ENCODE measurements around the gene KCNG2.

DNA sequence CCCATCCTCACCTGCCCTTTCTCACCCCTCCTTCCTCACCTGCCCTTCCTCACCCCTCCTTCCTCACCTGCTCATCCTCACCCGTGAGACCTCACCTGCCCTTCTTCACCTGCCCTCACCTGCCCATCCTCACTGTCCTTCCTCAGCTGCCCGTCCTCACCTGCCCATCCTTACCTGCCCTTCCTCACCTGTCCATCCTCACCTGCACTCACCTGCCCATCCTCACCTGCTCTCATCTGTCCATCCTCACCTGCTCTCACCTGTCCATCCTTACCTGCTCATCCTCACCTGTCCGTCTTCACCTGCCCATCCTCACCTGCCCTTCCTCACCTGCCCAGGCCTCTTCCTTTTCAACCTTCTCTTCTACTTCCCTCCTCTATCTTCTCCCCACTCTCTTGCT lies 34.4 kb downstream of the KCNG2 start:
- TF ChIP-seq EZH2 (IDR thresholded peaks at IDR 0.05; ENCODE audit: low read depth, low read length, severe bottlenecking) = no peak
- TF ChIP-seq JUN (IDR thresholded peaks at IDR 0.05; ENCODE audit: low read depth, low read length) = no peak
- TF ChIP-seq, protein P1, sequence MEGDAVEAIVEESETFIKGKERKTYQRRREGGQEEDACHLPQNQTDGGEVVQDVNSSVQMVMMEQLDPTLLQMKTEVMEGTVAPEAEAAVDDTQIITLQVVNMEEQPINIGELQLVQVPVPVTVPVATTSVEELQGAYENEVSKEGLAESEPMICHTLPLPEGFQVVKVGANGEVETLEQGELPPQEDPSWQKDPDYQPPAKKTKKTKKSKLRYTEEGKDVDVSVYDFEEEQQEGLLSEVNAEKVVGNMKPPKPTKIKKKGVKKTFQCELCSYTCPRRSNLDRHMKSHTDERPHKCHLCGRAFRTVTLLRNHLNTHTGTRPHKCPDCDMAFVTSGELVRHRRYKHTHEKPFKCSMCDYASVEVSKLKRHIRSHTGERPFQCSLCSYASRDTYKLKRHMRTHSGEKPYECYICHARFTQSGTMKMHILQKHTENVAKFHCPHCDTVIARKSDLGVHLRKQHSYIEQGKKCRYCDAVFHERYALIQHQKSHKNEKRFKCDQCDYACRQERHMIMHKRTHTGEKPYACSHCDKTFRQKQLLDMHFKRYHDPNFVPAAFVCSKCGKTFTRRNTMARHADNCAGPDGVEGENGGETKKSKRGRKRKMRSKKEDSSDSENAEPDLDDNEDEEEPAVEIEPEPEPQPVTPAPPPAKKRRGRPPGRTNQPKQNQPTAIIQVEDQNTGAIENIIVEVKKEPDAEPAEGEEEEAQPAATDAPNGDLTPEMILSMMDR (IDR thresholded peaks at IDR 0.05; ENCODE audit: control extremely low read depth in 1 of 3, insufficient read depth in 1 of 3, low read depth in 1 of 3, low read length in 3 of 3) = no peak
- no peak for TF ChIP-seq TAF7 (optimal IDR thresholded peaks at IDR 0.05; ENCODE audit: borderline replicate concordance, low read depth, low read length)
- no peak for TF ChIP-seq EP300 (IDR thresholded peaks at IDR 0.05; ENCODE audit: borderline replicate concordance in 1 of 2, low read depth in 2 of 2, low read length in 2 of 2)
- TF ChIP-seq RAD21 (IDR thresholded peaks at IDR 0.05 in 1 of 2, conservative IDR thresholded peaks at IDR 0.05 in 1 of 2; ENCODE audit: low read depth in 2 of 2, low read length in 2 of 2) = no peak
- no peak for TF ChIP-seq RFX5 (IDR thresholded peaks at IDR 0.05; ENCODE audit: borderline replicate concordance, low read depth, low read length)

Measured in H1 (cell line).